WTC11 (cell line): ENCODE measurements around the gene STYK1.

Experiments used
- ATF3 ChIP-seq: sonication (generic); formaldehyde crosslinking; conservative IDR thresholded peaks from 2 replicates; pipeline ENCODE4 v1.8.1; 2022; ENCODE audit warnings: mild to moderate bottlenecking, missing genetic modification reagents
- CBFB ChIP-seq: sonication (generic); formaldehyde crosslinking; IDR thresholded peaks from 2 replicates; pipeline ENCODE4 v1.8.1; 2022; ENCODE audit warnings: mild to moderate bottlenecking, low read depth, missing genetic modification reagents
- CTCF ChIP-seq: fragments of 200-600 bp; IDR thresholded peaks from 2 replicates; pipeline ENCODE4 v1.8.0; 2022; ENCODE audit warnings: antibody characterized with exemption
- E2F4 ChIP-seq: sonication (generic); formaldehyde crosslinking; IDR thresholded peaks from 2 replicates; pipeline ENCODE4 v1.8.1; 2022; ENCODE audit warnings: low read depth, mild to moderate bottlenecking, moderate library complexity, missing genetic modification reagents, borderline replicate concordance
- HMGXB4 ChIP-seq: sonication (generic); formaldehyde crosslinking; IDR thresholded peaks from 2 replicates; pipeline ENCODE4 v1.8.1; 2023; ENCODE audit warnings: mild to moderate bottlenecking, moderate library complexity, missing genetic modification reagents
- JUN ChIP-seq: sonication (generic); formaldehyde crosslinking; IDR thresholded peaks from 2 replicates; pipeline ENCODE4 v1.8.0; 2023; ENCODE audit warnings: mild to moderate bottlenecking, missing genetic modification reagents
- MYBL2 ChIP-seq: sonication (generic); formaldehyde crosslinking; IDR thresholded peaks from 2 replicates; pipeline ENCODE4 v1.8.1; 2023; ENCODE audit warnings: mild to moderate bottlenecking, moderate library complexity, missing genetic modification reagents
- NR2C2 ChIP-seq: sonication (generic); formaldehyde crosslinking; IDR thresholded peaks from 2 replicates; pipeline ENCODE4 v1.8.0; 2022; ENCODE audit warnings: mild to moderate bottlenecking, missing genetic modification reagents
- NR3C1 ChIP-seq: sonication (generic); formaldehyde crosslinking; conservative IDR thresholded peaks from 2 replicates; pipeline ENCODE4 v1.8.1; 2023; ENCODE audit warnings: low read depth, mild to moderate bottlenecking, missing genetic modification reagents
- RELA ChIP-seq: sonication (generic); formaldehyde crosslinking; IDR thresholded peaks from 2 replicates; pipeline ENCODE4 v1.8.1; 2022; ENCODE audit warnings: missing genetic modification reagents, mild to moderate bottlenecking, borderline replicate concordance
- TCF7 ChIP-seq: sonication (generic); formaldehyde crosslinking; IDR thresholded peaks from 2 replicates; pipeline ENCODE4 v1.8.0; 2022; ENCODE audit warnings: mild to moderate bottlenecking, low read depth, missing genetic modification reagents, moderate library complexity
- ZNF121 ChIP-seq: sonication (generic); formaldehyde crosslinking; IDR thresholded peaks from 2 replicates; pipeline ENCODE4 v1.8.0; 2023; ENCODE audit warnings: missing genetic modification reagents
- ZNF416 ChIP-seq: fragments of 250-450 bp; sonication (Bioruptor Pico); IDR thresholded peaks from 2 replicates; pipeline ENCODE4 v1.9.0; 2021; ENCODE audit warnings: mild to moderate bottlenecking, inconsistent platforms
- TF ChIP-seq, protein P1 (sequence below): sonication (generic); formaldehyde crosslinking; IDR thresholded peaks from 2 replicates; pipeline ENCODE4 v1.8.0; 2022; ENCODE audit warnings: missing genetic modification reagents

- TF ChIP-seq ZNF121 (CRISPR knock-in tag): no peak
- TF ChIP-seq ATF3 (CRISPR knock-in tag): no peak
- no peak for TF ChIP-seq CTCF
- TF ChIP-seq TCF7 (CRISPR knock-in tag): no peak
- no peak for TF ChIP-seq MYBL2 (CRISPR knock-in tag)
- TF ChIP-seq E2F4: no peak
- TF ChIP-seq JUN: no peak
- TF ChIP-seq NR3C1 (CRISPR knock-in tag): no peak
- TF ChIP-seq NR2C2: no peak
- TF ChIP-seq, protein P1, sequence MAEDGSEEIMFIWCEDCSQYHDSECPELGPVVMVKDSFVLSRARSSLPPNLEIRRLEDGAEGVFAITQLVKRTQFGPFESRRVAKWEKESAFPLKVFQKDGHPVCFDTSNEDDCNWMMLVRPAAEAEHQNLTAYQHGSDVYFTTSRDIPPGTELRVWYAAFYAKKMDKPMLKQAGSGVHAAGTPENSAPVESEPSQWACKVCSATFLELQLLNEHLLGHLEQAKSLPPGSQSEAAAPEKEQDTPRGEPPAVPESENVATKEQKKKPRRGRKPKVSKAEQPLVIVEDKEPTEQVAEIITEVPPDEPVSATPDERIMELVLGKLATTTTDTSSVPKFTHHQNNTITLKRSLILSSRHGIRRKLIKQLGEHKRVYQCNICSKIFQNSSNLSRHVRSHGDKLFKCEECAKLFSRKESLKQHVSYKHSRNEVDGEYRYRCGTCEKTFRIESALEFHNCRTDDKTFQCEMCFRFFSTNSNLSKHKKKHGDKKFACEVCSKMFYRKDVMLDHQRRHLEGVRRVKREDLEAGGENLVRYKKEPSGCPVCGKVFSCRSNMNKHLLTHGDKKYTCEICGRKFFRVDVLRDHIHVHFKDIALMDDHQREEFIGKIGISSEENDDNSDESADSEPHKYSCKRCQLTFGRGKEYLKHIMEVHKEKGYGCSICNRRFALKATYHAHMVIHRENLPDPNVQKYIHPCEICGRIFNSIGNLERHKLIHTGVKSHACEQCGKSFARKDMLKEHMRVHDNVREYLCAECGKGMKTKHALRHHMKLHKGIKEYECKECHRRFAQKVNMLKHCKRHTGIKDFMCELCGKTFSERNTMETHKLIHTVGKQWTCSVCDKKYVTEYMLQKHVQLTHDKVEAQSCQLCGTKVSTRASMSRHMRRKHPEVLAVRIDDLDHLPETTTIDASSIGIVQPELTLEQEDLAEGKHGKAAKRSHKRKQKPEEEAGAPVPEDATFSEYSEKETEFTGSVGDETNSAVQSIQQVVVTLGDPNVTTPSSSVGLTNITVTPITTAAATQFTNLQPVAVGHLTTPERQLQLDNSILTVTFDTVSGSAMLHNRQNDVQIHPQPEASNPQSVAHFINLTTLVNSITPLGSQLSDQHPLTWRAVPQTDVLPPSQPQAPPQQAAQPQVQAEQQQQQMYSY (CRISPR knock-in tag): no peak
- TF ChIP-seq HMGXB4: no peak
- no peak for TF ChIP-seq ZNF416 (CRISPR knock-in tag)
- TF ChIP-seq RELA: no peak
- no peak for TF ChIP-seq CBFB (CRISPR knock-in tag)
These were observed 38.5 kb downstream of the STYK1 start for GRCh38 chr12:10635306-10635705.
